Non-pigmented ciliary epithelial cell (primary cell): ENCODE data around the gene KLC4.

ENCODE experiments used
- DNase-seq: peaks from one replicate; pipeline ENCODE4 v3.0.0-alpha.2; 2010; ENCODE audit warnings: low read depth

KLC4 gene

GRCh38 chr6:43059168-43060033, at the start of gene KLC4, which contains the start of gene MRPL2:
TSS of gene KLC4 (plus strand) at chr6:43059631. CDS start at chr6:43061336, 1,705 bp downstream.
TSS of gene MRPL2 (minus strand) at chr6:43059434. CDS start at chr6:43059381, 53 bp downstream.
- peak; percentile 95 for DNase-seq

- DNase-seq = no peak
These were observed 48.2 kb upstream of the KLC4 start for GRCh38 chr6:43011207-43011606.

GRCh38 chr6:43012364-43012763, 47.1 kb upstream of the KLC4 start:
- DNase-seq = no peak

GRCh38 chr6:43013097-43013842, 46.2 kb upstream of the KLC4 start:
- DNase-seq = no peak

- peak; percentile 100 for DNase-seq
These were observed 45.5 kb upstream of the KLC4 start, which contains the start of the genes KLHDC3 and MEA1 for GRCh38 chr6:43013843-43014433. TSS of gene KLHDC3 (plus strand) at chr6:43014249. CDS start at chr6:43017193, 2,944 bp downstream. TSS of gene MEA1 (minus strand) at chr6:43013946. CDS start at chr6:43013813, 133 bp downstream.

GRCh38 chr6:43014434-43014909, 45.0 kb upstream of the KLC4 start:
- DNase-seq = no peak

- no peak for DNase-seq
These were observed 43.1 kb upstream of the KLC4 start for GRCh38 chr6:43016176-43016942.

GRCh38 chr6:43016943-43017334, 42.5 kb upstream of the KLC4 start:
- no peak for DNase-seq

GRCh38 chr6:43019152-43019551, 40.3 kb upstream of the KLC4 start:
- DNase-seq = no peak

GRCh38 chr6:43020052-43020705, 39.3 kb upstream of the KLC4 start:
- DNase-seq = no peak

GRCh38 chr6:43020847-43021246, 38.6 kb upstream of the KLC4 start:
- no peak for DNase-seq

GRCh38 chr6:43021270-43022047, 38.0 kb upstream of the KLC4 start, which contains the start of gene RRP36:
TSS of gene RRP36 (plus strand) at chr6:43021623. CDS start at chr6:43021655, 32 bp downstream.
- no peak for DNase-seq

- DNase-seq = no peak
These were observed 35.0 kb upstream of the KLC4 start for GRCh38 chr6:43024436-43024835.

GRCh38 chr6:43026365-43026764, 33.1 kb upstream of the KLC4 start:
- no peak for DNase-seq

- no peak for DNase-seq
These were observed 30.3 kb upstream of the KLC4 start for GRCh38 chr6:43029120-43029519.

GRCh38 chr6:43032326-43032725, 27.1 kb upstream of the KLC4 start:
- DNase-seq = no peak

GRCh38 chr6:43033496-43034189, 25.8 kb upstream of the KLC4 start:
- DNase-seq = no peak

- DNase-seq = no peak
These were observed 25.3 kb upstream of the KLC4 start for GRCh38 chr6:43034190-43034525.

GRCh38 chr6:43035495-43036194, 23.8 kb upstream of the KLC4 start:
- DNase-seq = no peak
